ENCODE data around the gene PGC. TPM values are rescaled to one million over a fixed set of nuclear protein-coding genes. Genes with fewer than 3 reads are reported as not detected.

The PGC gene
- polyA plus RNA-seq, 1 of the 3 experiments (the other 2 are of a cell fraction): not detected

GRCh38 chr6:41709375-41709774 lies 37.8 kb downstream of the PGC start:
- Histone ChIP-seq H4K20me1 (ENCODE audit: insufficient read depth) (0 out of 2 replicates have a peak, but pooled peaks cover 5% of the 10 kb centered on the region), H3K79me2 (ENCODE audit: insufficient read depth) (peaks cover 11% of the 10 kb centered on the region), H3K9ac (no peak overlapping the region), H3K9me2 (no peaks in the 10 kb centered on the region), H2AFZ (ENCODE audit: low read depth) (no peak overlapping the region), H3K36me3 (replicated peaks in 1 of 2; ENCODE audit: control insufficient read depth in 1 of 2, insufficient read depth in 2 of 2, low read length in 1 of 2) (no peaks in the 10 kb centered on the region), H3K27ac (ENCODE audit: low read depth in 2 of 2, low read length in 1 of 2) (no peak overlapping the region), H3K4me2 (no peak overlapping the region), H3K4me1 (ENCODE audit: control insufficient read depth in 1 of 2, insufficient read depth in 2 of 2, low read depth in 1 of 2, low read length in 1 of 2) (peaks cover 45 to 50% of the 10 kb centered on the region in 2 experiments; a peak in 3 of 4 replicates), H3K9me3 (no peaks in the 10 kb centered on the region), H3F3A (replicated peaks; ENCODE audit: insufficient read depth) (peaks cover 28% of the 10 kb centered on the region), H3K4me3 (ENCODE audit: low read depth in 2 of 2, low read length in 1 of 2) (no peak overlapping the region), H3K27me3 (ENCODE audit: insufficient read depth) (no peaks in the 10 kb centered on the region)
- POLR2A ChIA-PET: no interaction called here
- CTCF ChIA-PET: no interaction called here
- 73% methylated on average over 2 of the region's 2 CpGs for WGBS (ENCODE audit: low lambda C conversion rate)
- DNase-seq: no peak
- TF ChIP-seq TCF12 (IDR thresholded peaks at IDR 0.05) (no peak), SIN3A (IDR thresholded peaks at IDR 0.05; ENCODE audit: borderline replicate concordance, low read depth, low read length) (no peak), RAD21 (IDR thresholded peaks at IDR 0.05; ENCODE audit: low read length) (no peak), CTCF (IDR thresholded peaks at IDR 0.05) (no peak), POLR2AphosphoS5 (IDR thresholded peaks at IDR 0.05; ENCODE audit: low read depth, low read length) (no peak)
- TF ChIP-seq, protein P1, sequence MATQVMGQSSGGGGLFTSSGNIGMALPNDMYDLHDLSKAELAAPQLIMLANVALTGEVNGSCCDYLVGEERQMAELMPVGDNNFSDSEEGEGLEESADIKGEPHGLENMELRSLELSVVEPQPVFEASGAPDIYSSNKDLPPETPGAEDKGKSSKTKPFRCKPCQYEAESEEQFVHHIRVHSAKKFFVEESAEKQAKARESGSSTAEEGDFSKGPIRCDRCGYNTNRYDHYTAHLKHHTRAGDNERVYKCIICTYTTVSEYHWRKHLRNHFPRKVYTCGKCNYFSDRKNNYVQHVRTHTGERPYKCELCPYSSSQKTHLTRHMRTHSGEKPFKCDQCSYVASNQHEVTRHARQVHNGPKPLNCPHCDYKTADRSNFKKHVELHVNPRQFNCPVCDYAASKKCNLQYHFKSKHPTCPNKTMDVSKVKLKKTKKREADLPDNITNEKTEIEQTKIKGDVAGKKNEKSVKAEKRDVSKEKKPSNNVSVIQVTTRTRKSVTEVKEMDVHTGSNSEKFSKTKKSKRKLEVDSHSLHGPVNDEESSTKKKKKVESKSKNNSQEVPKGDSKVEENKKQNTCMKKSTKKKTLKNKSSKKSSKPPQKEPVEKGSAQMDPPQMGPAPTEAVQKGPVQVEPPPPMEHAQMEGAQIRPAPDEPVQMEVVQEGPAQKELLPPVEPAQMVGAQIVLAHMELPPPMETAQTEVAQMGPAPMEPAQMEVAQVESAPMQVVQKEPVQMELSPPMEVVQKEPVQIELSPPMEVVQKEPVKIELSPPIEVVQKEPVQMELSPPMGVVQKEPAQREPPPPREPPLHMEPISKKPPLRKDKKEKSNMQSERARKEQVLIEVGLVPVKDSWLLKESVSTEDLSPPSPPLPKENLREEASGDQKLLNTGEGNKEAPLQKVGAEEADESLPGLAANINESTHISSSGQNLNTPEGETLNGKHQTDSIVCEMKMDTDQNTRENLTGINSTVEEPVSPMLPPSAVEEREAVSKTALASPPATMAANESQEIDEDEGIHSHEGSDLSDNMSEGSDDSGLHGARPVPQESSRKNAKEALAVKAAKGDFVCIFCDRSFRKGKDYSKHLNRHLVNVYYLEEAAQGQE (IDR thresholded peaks at IDR 0.05; ENCODE audit: low read depth, low read length): no peak
- TF ChIP-seq, protein P2, sequence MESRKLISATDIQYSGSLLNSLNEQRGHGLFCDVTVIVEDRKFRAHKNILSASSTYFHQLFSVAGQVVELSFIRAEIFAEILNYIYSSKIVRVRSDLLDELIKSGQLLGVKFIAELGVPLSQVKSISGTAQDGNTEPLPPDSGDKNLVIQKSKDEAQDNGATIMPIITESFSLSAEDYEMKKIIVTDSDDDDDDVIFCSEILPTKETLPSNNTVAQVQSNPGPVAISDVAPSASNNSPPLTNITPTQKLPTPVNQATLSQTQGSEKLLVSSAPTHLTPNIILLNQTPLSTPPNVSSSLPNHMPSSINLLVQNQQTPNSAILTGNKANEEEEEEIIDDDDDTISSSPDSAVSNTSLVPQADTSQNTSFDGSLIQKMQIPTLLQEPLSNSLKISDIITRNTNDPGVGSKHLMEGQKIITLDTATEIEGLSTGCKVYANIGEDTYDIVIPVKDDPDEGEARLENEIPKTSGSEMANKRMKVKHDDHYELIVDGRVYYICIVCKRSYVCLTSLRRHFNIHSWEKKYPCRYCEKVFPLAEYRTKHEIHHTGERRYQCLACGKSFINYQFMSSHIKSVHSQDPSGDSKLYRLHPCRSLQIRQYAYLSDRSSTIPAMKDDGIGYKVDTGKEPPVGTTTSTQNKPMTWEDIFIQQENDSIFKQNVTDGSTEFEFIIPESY (IDR thresholded peaks at IDR 0.05; ENCODE audit: borderline replicate concordance, low read depth): no peak

DNA sequence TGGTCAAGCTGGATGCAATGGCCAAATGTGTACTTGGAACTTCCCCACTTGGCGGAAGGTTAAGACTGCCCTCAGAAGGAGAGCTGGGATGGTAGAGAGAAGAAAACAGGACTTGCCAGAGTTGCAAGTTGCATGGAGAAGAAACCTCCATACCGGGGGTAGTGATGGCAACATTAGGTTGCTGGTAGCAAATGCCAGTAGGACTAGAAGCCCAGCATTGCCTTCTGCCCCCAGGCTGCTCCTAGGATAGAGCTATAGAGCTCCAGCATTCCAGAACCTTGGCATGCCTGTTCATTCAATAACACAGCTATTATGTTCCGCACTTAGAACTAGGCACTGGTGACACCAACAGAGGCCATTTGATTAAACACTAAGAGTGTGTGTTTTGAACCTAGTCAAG lies 38.3 kb downstream of the PGC start:
- H4K20me1 ChIP-seq (ENCODE audit: insufficient read depth): 0 out of 2 replicates have a peak, but pooled peaks cover 5% of the 10 kb centered on the region
- H3K27ac ChIP-seq (ENCODE audit: low read depth in 2 of 2, low read length in 1 of 2): no peak overlapping the region
- no peaks in the 10 kb centered on the region for H3K36me3 ChIP-seq (replicated peaks in 1 of 2; ENCODE audit: control insufficient read depth in 1 of 2, insufficient read depth in 2 of 2, low read length in 1 of 2)
- CTCF ChIA-PET: interaction anchor here (3.5 kb wide), 1 partner anchor 341 kb away, joined by 15 read pairs; no protein-coding TSS in a partner anchor
- no peaks in the 10 kb centered on the region for H3K27me3 ChIP-seq (ENCODE audit: insufficient read depth)
- no peak overlapping the region for H3K4me2 ChIP-seq
- peaks cover 40 to 48% of the 10 kb centered on the region in 2 experiments; a peak in 3 of 4 replicates for H3K4me1 ChIP-seq (ENCODE audit: control insufficient read depth in 1 of 2, insufficient read depth in 2 of 2, low read depth in 1 of 2, low read length in 1 of 2)
- POLR2A ChIA-PET: no interaction called here
- no peaks in the 10 kb centered on the region for H3K9me2 ChIP-seq
- peaks cover 16% of the 10 kb centered on the region for H3K79me2 ChIP-seq (ENCODE audit: insufficient read depth)
- TF ChIP-seq NRF1 (IDR thresholded peaks at IDR 0.05; ENCODE audit: low read depth, low read length): no peak
- TF ChIP-seq, protein P3, sequence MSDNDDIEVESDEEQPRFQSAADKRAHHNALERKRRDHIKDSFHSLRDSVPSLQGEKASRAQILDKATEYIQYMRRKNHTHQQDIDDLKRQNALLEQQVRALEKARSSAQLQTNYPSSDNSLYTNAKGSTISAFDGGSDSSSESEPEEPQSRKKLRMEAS (IDR thresholded peaks at IDR 0.05; ENCODE audit: low read depth): no peak
- TF ChIP-seq, protein P2 (IDR thresholded peaks at IDR 0.05; ENCODE audit: borderline replicate concordance, low read depth): no peak
- no peak for TF ChIP-seq YY1 (IDR thresholded peaks at IDR 0.05; ENCODE audit: low read depth)
- no peak for TF ChIP-seq TCF12 (IDR thresholded peaks at IDR 0.05)
- TF ChIP-seq RFX5 (IDR thresholded peaks at IDR 0.05; ENCODE audit: low read length): no peak
- TF ChIP-seq JUND (IDR thresholded peaks at IDR 0.05): no peak
- no peak for TF ChIP-seq FOSL2 (IDR thresholded peaks at IDR 0.05; ENCODE audit: borderline replicate concordance, low read depth)
- TF ChIP-seq RCOR1 (IDR thresholded peaks at IDR 0.05; ENCODE audit: low read length): no peak
- TF ChIP-seq RAD21 (IDR thresholded peaks at IDR 0.05; ENCODE audit: low read length): no peak
- no peak for TF ChIP-seq MEF2A (IDR thresholded peaks at IDR 0.05; ENCODE audit: borderline replicate concordance, low read depth)
- TF ChIP-seq ELF1 (IDR thresholded peaks at IDR 0.05): no peak
- TF ChIP-seq, protein P4, sequence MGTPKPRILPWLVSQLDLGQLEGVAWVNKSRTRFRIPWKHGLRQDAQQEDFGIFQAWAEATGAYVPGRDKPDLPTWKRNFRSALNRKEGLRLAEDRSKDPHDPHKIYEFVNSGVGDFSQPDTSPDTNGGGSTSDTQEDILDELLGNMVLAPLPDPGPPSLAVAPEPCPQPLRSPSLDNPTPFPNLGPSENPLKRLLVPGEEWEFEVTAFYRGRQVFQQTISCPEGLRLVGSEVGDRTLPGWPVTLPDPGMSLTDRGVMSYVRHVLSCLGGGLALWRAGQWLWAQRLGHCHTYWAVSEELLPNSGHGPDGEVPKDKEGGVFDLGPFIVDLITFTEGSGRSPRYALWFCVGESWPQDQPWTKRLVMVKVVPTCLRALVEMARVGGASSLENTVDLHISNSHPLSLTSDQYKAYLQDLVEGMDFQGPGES (IDR thresholded peaks at IDR 0.05; ENCODE audit: low read depth, low read length): no peak
- TF ChIP-seq POLR2AphosphoS5 (IDR thresholded peaks at IDR 0.05; ENCODE audit: low read depth, low read length): no peak
- no peak for DNase-seq
- H3K4me3 ChIP-seq (ENCODE audit: low read depth in 2 of 2, low read length in 1 of 2): no peak overlapping the region
- no peaks in the 10 kb centered on the region for H3K9me3 ChIP-seq
- WGBS (ENCODE audit: low lambda C conversion rate): 94% methylated on average over 3 of the region's 3 CpGs
- H3K9ac ChIP-seq: no peak overlapping the region
- H3F3A ChIP-seq (replicated peaks; ENCODE audit: insufficient read depth): peaks cover 23% of the 10 kb centered on the region
- H2AFZ ChIP-seq (ENCODE audit: low read depth): no peak overlapping the region
